Kidney (tissue), 14 donors: Measurements from ENCODE around the gene GRPEL1. TPM values are rescaled to one million over a fixed set of nuclear protein-coding genes. Genes with fewer than 3 reads are reported as not detected.
A peak's percentile ranks its signal among the peaks of the same experiment; 100 is the strongest.

ENCODE experiments used
- DNase-seq, 5 donors: peaks; one replicate each; pipeline ENCODE4 v3.0.0-alpha.2; 2013 to 2020
- FAIRE-seq: peaks from 2 replicates; lab custom pipeline; 2012; peaks lifted over from hg19 to GRCh38; lab: Jason Lieb, UNC
- H3K27ac ChIP-seq, 2 donors: one replicate each; pipeline ENCODE4 v1.7.0; 2013; ENCODE audit warnings: low read depth in 2 of 2, low read length in 2 of 2, inconsistent platforms in 1 of 2
- H3K27me3 ChIP-seq: one replicate; pipeline ENCODE4 v1.7.1; 2013; ENCODE audit warnings: low read length, inconsistent platforms; ENCODE audit not compliant: control insufficient read depth, insufficient read depth
- H3K36me3 ChIP-seq, 3 donors: one replicate each; pipeline versions ENCODE4 v1.7.0 to v1.7.1; 2013; ENCODE audit warnings: low read length in 3 of 3, control low read depth in 1 of 3, inconsistent platforms in 1 of 3; ENCODE audit not compliant: insufficient read depth in 3 of 3, control insufficient read depth in 2 of 3
- H3K4me1 ChIP-seq, 3 donors: one replicate each; pipeline versions ENCODE4 v1.7.0 to v1.7.1; 2013; ENCODE audit warnings: low read length in 3 of 3, inconsistent platforms in 1 of 3, low read depth in 1 of 3; ENCODE audit not compliant: control insufficient read depth in 2 of 3, insufficient read depth in 2 of 3
- H3K4me3 ChIP-seq, 3 donors: one replicate each; pipeline versions ENCODE4 v1.7.0 to v1.8.1; 2013; ENCODE audit warnings: low read length in 3 of 3, control low read depth in 1 of 3, inconsistent platforms in 1 of 3
- H3K9ac ChIP-seq, 3 donors: one replicate each; pipeline versions ENCODE4 v1.7.0 to v1.7.1; 2013; ENCODE audit warnings: low read length in 3 of 3, control low read depth in 1 of 3, inconsistent platforms in 1 of 3
- H3K9me3 ChIP-seq, 3 donors: one replicate each; pipeline versions ENCODE4 v1.7.0 to v1.7.1; 2013; ENCODE audit warnings: low read length in 3 of 3, control low read depth in 1 of 3, inconsistent platforms in 1 of 3; ENCODE audit not compliant: control insufficient read depth in 2 of 3, insufficient read depth in 1 of 3
- CTCF ChIP-seq: IDR thresholded peaks from 3 replicates; pipeline ENCODE4 v1.5.1; 2012; ENCODE audit warnings: mild to moderate bottlenecking, moderate library complexity, borderline replicate concordance; ENCODE audit not compliant: insufficient read depth; ENCODE audit errors: extremely low read depth
- intact Hi-C: fragments of 100-400 bp; cut with DNase I; formaldehyde crosslinking; loops from one replicate; pipeline ENCODE4 v1.11.1; 2022
- polyA plus RNA-seq: library from polyadenylated mRNA; stranded (reverse); fragments of 350-450 nt; fragmentation: Illumina TruSeq; extraction: RNeasy Lipid Tissue Mini Kit (QIAGEN cat#74804); gene quantifications from one replicate; pipeline ENCODE4 v1.2.3, GENCODE V29; 2014; ENCODE audit warnings: low read depth, low replicate concordance; ENCODE audit not compliant: insufficient read depth
- total RNA-seq: library from RNA; stranded (reverse); fragmentation: NEBNext Ultra II Directional; extraction: Animal tissue kit (Norgen Biotek cat#: 25700); gene quantifications from one replicate; pipeline ENCODE4 v1.2.1, GENCODE V29; 2021
- donor health status: control.
- donor health status: control.
- donor health status: control.
- donor health status: control.
- donor health status: control.
- donor health status: DM: yes; HTN: yes; CAD: no.
- donor health status: Normal renal cell carcinoma (clear cell type).

The GRPEL1 gene
- total and polyA plus RNA-seq, 2 donors from 2014 or later, result 27.4 to 84.9 TPM

GRCh38 chr4:7101692-7102515 is 34.0 kb upstream of the GRPEL1 start:
- H3K27ac ChIP-seq, result peak overlapping the region; percentile 41 to 55
- H3K4me1 ChIP-seq, result peaks cover 0 to 22% (median 0%) of the 10 kb centered on the region in 3 donors
- no peaks in the 10 kb centered on the region for H3K9me3 ChIP-seq
- H3K4me3 ChIP-seq, result peak overlapping the region; percentile 9 to 91 (median 83)
- intact Hi-C loops, result no loop called here
- peak overlapping the region in 1 of 3 donors; percentile 78 for H3K9ac ChIP-seq
- no peaks in the 10 kb centered on the region for H3K36me3 ChIP-seq
- DNase-seq (peak; percentile 83 to 88 (median 85)), FAIRE-seq (no peak)
- no peaks in the 10 kb centered on the region for H3K27me3 ChIP-seq
- TF ChIP-seq CTCF, result peak; percentile 55

- no peak overlapping the region for H3K9ac ChIP-seq
- no peak overlapping the region for H3K4me3 ChIP-seq
- FAIRE-seq (no peak), DNase-seq (peak in 1 of 5 donors; percentile 8)
- no peak for TF ChIP-seq CTCF
- intact Hi-C loops, result no loop called here
- no peaks in the 10 kb centered on the region for H3K27me3 ChIP-seq
- H3K9me3 ChIP-seq, result no peaks in the 10 kb centered on the region
- H3K36me3 ChIP-seq, result no peaks in the 10 kb centered on the region
- H3K27ac ChIP-seq, result no peak overlapping the region
- H3K4me1 ChIP-seq, result no peaks in the 10 kb centered on the region
These were observed 28.4 kb upstream of the GRPEL1 start for GRCh38 chr4:7096236-7096635.

- no peaks in the 10 kb centered on the region for H3K36me3 ChIP-seq
- H3K9me3 ChIP-seq, result no peaks in the 10 kb centered on the region
- intact Hi-C loops, result no loop called here
- FAIRE-seq, result no peak
- no peaks in the 10 kb centered on the region for H3K27me3 ChIP-seq
- H3K9ac ChIP-seq, result no peak overlapping the region
- no peak overlapping the region for H3K4me3 ChIP-seq
- no peak overlapping the region for H3K27ac ChIP-seq
- TF ChIP-seq CTCF, result no peak
- H3K4me1 ChIP-seq, result no peaks in the 10 kb centered on the region
- peak in 1 of 5 donors; percentile 26 for DNase-seq
These were observed 27.8 kb upstream of the GRPEL1 start for GRCh38 chr4:7095611-7096155.
